MV-4-11 (cell line): ENCODE measurements around the gene NPY4R.
"Not testable (repeated sequence)": the region's sequence is repeated elsewhere in the genome, so short reads cannot be mapped to it uniquely, and the experiment has no call there.

ENCODE experiments used
- DNase-seq: peaks from one replicate; lab custom pipeline; 2025; lab: John Stamatoyannopoulos, UW

Gene NPY4R

GRCh38 chr10:46455992-46456391, 9.8 kb downstream of the NPY4R start:
- not testable (repeated sequence) for DNase-seq

GRCh38 chr10:46451365-46451764, 14.4 kb downstream of the NPY4R start:
- not testable (repeated sequence) for DNase-seq

- DNase-seq = not testable (repeated sequence)
Measured at GRCh38 chr10:46450829-46451228, 14.9 kb downstream of the NPY4R start.

- DNase-seq = not testable (repeated sequence)
Measured at GRCh38 chr10:46447439-46447838, 18.3 kb downstream of the NPY4R start.

- not testable (repeated sequence) for DNase-seq
Measured at GRCh38 chr10:46445389-46446122, 20.2 kb downstream of the NPY4R start.

GRCh38 chr10:46443422-46443821, 22.3 kb downstream of the NPY4R start:
- DNase-seq = not testable (repeated sequence)

GRCh38 chr10:46442706-46443275, 23.0 kb downstream of the NPY4R start:
- not testable (repeated sequence) for DNase-seq

- not testable (repeated sequence) for DNase-seq
Measured at GRCh38 chr10:46441837-46442278, 23.9 kb downstream of the NPY4R start.

GRCh38 chr10:46440942-46441341, 24.8 kb downstream of the NPY4R start:
- not testable (repeated sequence) for DNase-seq

GRCh38 chr10:46423550-46423949, 42.2 kb downstream of the NPY4R start:
- not testable (repeated sequence) for DNase-seq

GRCh38 chr10:46419570-46420379, 46.0 kb downstream of the NPY4R start:
- DNase-seq = not testable (repeated sequence)

- not testable (repeated sequence) for DNase-seq
Measured at GRCh38 chr10:46418283-46418682, 47.5 kb downstream of the NPY4R start.

GRCh38 chr10:46415291-46415690, 50.5 kb downstream of the NPY4R start:
- not testable (repeated sequence) for DNase-seq

- not testable (repeated sequence) for DNase-seq
Measured at GRCh38 chr10:46412665-46413064, 53.1 kb downstream of the NPY4R start.

- DNase-seq = not testable (repeated sequence)
Measured at GRCh38 chr10:46411123-46411522, 54.6 kb downstream of the NPY4R start.
